ENCODE measurements around the gene BAIAP2.
"Not testable (repeated sequence)": the region's sequence is repeated elsewhere in the genome, so short reads cannot be mapped to it uniquely, and the experiment has no call there.

The BAIAP2 gene

GRCh38 chr17:81132770-81133723 lies 98.1 kb downstream of the BAIAP2 start:
- DNase-seq: peak in 5 of 56 donors; percentile 14 to 52 (median 44)

DNA sequence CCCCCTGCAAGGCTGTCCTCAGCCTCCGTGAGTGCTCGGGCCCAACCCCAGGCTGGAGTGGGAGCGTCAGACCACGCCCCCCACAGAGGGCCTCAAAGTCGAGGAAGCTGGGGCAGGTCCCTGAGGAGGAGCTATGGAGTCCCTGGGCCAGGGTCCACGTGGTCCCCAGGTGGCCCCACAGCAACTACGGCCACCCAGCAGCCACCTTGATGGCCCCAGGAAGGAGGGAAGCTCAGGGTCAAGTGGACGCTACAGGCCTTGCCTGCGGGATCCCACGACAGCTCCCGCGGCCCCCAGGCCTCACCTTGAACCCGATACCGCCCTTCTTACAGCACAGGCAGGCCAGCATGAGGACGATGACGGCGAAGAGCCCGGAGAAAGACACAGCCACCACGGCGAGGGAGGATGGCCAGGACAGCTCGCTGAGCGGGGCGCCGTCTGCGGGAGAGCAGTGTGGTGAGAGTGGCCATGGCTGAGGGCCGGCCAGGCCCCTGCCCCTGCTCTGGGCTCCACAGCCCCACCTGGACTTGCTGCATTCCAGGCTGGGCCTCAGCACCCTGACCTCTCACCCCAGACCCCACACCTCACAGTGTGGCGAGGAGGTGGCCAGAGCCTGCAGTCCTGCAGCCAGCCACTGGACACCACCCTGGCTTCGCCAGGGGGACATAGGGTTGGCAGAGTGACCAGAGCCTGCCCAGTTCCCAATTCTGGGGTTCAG lies 99.3 kb downstream of the BAIAP2 start:
- no peak for DNase-seq

DNA sequence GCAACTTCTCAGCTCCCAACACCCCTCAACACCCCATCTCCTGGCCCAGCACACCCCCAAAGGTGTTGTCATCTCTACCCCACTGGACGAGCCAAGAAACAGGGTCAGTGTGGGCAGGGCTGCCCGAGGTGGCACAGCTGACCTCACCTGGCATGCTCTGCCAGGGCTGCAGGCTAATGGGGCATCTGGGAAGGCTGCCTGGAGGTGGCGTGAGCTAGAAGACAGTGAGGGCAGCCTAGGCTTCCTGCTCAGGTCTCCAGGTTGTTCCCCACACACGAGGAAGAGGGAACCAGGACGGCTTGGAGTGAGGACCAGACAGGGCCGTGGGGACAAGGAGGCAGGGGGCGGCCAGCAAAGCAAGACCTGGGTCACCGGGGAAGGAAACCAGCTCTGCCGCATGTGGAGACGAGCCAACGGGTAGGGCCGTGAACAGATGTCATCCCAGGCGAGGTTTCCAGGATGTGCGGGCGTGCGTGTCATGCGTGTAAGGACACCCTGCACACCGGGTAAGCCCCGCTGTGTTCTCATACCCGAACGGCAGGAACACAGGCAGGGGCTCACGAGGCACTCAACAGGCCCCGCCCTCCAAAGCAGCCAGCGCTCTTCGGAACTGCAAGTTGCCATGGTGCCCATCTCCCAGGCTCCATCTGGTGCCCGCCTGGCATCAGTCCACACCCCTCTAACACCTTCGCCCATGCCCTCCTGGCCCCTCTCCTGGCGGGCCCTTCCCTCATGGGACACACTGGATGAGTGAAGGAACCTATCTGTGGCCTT lies 100.7 kb downstream of the BAIAP2 start:
- peak in 39 of 56 donors; percentile 13 to 77 (median 51) for DNase-seq

DNA sequence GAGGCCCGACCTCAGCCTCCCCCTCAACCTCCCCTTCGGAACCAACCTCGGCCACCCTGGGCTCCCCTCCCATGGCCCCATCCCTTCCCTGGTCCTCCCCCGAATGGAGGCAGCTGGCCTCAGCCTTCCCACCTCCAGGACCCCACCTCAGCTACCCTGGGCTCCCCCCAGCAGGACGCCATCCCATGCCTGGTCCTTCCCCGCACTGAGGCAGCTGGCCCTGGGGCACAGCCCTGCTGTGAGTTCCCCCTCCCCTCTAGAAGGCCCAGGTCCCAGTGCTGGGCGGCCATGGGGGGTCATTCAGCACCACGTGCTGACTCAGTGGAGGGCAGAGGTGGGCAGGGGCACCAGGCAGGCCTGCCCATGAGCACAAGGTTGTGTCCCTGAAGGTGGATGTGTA lies 101.4 kb downstream of the BAIAP2 start:
- no peak for DNase-seq

- DNase-seq: no peak
Measured at GRCh38 chr17:81137248-81137647, 102.3 kb downstream of the BAIAP2 start.

- DNase-seq: no peak
Measured at GRCh38 chr17:81138083-81138482, 103.1 kb downstream of the BAIAP2 start.

GRCh38 chr17:81138500-81138899 lies 103.5 kb downstream of the BAIAP2 start:
- DNase-seq: no peak

DNA sequence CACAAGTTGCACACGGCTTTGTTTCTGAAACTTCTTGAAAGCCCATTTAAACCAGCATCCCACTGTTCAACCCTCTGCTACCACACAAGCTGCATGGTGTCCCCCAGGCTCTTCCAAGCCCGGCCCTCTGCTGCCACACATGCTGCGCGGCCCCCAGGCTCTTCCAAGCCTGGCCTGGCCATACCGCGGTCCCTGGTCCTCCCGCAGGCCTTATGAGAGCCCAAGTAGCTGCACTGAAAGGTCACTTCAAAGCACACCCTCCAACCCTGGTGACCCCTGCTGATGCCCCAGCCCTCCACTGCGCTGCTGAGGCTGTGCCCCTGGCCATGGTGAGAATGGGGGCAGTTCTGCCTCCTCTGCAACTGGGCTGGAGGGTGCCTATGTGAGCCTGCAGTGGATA lies 104.5 kb downstream of the BAIAP2 start:
- no peak for DNase-seq

DNA sequence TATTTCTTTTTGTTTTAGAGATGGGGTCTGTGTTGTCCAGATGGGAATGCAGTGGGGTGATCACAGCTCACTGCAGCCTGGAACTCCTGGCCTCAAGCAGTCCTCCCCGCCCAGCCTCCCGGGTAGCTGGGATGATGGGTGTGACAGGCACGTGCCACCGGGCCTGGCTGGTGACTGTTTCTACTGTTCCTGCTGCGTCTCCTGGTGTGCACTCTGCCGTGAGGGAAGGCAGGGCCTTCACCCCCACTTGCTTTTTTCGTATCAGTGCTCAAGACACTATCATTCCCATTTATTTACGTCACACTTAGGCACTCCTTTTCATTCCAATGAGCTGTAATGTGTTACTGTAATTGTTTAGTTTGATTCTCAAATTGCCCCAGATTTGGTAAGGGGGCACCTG lies 105.1 kb downstream of the BAIAP2 start:
- DNase-seq: peak in 1 of 56 donors; percentile 29

DNA sequence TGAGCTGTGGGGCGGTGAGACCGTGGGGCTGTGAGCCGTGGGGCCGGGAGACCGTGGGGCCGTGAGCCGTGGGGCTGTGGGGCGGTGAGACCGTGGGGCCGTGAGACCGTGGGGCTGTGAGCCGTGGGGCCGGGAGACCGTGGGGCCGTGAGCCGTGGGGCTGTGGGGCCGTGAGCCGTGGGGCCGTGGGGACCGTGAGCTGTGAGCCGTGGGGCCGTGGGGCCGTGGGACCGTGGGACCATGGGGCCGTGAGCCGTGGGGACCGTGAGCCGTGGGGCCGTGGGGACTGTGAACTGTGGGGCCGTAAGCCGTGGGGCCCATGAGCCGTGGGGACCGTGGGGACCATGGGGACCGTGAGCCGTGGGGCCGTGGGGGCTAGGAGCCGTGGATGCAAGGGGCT lies 105.7 kb downstream of the BAIAP2 start:
- no peak for DNase-seq

- DNase-seq: peak in 50 of 56 donors; percentile 33 to 89 (median 72)
Measured at GRCh38 chr17:81142301-81143199, 107.6 kb downstream of the BAIAP2 start.

DNA sequence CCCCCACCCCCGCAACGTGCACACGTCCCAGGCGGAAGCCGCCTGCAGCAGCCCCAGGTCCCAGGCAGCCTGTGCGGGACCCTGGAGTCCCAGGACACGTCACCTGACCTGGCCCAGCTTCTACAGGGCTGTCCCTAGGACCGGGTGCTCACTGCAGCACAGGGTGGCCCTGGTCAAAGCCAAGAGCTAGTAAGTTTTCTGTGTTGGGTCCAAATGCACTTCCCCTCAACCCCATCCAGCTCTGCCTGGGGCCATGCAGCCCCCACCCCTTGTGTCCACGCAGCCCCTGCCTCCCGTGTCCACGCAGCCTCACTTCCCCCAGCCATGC lies 108.2 kb downstream of the BAIAP2 start:
- peak in 1 of 56 donors; percentile 55 for DNase-seq

DNA sequence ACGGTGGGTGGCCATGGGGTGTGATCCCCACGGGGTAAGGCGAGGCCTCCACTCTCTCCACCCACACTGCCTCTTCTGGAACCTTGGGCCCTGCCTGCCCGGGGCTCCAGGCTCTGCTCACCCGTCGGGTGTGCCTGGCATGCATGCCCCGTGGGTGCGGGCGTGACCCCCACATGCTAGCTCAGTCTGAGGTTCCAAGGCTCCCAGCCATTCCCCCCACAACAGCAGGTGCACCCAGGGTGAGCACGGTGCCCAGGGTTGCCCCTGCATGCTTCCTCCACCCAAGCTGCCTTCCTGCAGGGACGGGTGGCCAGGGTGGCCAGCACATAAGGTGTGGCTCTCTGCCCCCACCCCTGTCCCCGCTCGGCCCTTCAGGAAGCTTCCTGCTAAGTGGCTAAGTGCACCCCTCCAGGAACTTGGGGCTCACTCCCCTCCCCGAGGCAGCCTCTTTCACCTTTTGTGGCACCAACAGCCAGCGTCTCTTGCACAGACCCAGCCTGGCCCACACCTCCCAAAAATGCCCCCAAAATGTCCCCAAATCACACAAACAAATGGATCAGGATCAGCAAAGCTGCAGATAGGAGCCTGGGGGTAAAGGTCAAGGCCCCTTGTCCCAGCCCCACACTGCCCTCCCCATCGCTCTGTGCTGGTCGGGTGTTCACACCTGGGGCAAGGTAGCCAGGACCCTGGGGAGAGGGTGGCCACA lies 108.9 kb downstream of the BAIAP2 start:
- no peak for DNase-seq

GRCh38 chr17:81144423-81144781 lies 109.5 kb downstream of the BAIAP2 start:
- DNase-seq: no peak

DNA sequence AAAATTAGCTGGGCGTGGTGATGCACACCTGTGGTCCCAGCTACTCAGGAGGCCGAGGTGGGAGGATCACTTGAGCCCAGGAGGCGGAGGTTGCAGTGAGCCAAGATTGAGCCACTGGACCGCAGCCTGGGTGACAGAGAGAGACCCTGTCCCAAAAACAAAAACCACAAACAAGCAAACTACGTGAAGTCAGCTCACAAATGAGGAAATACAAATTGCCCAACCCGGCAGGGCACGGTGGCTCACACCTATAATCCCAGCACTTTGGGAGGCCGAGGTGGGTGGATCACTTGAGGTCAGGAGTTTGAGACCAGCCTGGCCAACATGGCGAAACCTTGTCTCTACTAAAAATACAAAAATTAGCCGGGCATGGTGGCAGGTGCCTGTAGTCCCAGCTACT lies 111.3 kb downstream of the BAIAP2 start:
- DNase-seq: not testable (repeated sequence)

GRCh38 chr17:81147701-81148100 lies 112.8 kb downstream of the BAIAP2 start:
- DNase-seq: no peak

DNA sequence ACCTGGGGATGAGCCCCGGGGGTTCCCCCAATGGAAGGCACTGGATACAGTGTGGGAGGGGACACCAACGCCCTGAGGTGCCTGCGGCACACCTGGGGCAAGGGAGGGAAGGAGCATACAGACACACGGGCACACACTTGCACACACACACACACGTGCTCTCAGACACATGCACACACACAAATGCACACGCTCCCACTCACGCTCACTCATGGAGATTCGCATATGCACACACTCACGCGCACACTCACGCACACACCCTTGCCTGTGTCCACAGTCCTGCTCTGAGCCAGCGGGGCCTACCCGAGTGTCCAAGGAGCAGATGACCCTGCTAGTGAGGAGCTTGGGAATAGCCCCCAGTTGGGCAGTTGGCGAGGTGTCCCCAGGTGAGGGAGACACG lies 113.6 kb downstream of the BAIAP2 start:
- DNase-seq: no peak

- DNase-seq: no peak
Measured at GRCh38 chr17:81148986-81149533, 114.1 kb downstream of the BAIAP2 start.

- DNase-seq: no peak
Measured at GRCh38 chr17:81150377-81151077, 115.6 kb downstream of the BAIAP2 start.
